CD4-positive, alpha-beta T cell treated with Interleukin-21 for 1 hour (primary cell): ENCODE measurements around the gene ADAMTS8.
"Not testable (repeated sequence)": the region's sequence is repeated elsewhere in the genome, so short reads cannot be mapped to it uniquely, and the experiment has no call there.

Experiments
- DNase-seq: peaks from one replicate; pipeline ENCODE4 v3.0.0-alpha.2; 2020

The ADAMTS8 gene

DNA sequence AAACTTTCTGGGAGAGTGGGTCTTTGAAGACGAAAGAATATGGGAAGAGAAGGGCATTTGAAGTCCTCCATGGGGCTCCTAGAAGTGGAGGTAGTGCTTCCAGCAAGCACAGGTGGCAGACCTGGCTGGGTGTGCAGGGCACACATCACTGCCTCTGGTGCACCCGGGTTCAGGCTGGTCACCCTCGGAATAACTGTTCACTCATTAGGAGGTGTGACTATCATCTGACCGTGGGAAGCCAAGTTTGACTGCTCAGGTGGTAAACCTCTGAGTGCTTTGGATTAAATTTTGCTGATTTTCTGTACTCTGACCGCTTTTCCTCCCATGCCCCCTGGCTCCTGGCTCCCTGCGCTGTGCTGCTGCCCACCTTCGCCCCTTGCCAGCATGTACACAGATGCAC lies 31.1 kb upstream of the ADAMTS8 start:
- no peak for DNase-seq

DNA sequence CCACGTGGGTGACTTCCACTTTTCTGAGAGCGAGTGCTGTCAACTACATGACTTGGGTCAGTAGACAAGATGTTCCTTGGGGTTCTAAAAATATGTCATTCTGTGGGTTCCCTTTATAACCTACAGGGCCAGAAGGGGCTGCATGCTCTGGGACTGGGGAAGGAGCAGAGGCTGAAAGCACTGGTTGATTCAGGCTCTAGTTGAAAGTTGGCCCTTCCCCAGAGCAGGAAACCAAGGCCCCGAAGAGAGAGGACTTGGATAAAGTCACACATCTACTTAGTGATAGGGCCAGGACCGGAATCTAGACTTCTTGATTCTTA lies 30.0 kb upstream of the ADAMTS8 start:
- no peak for DNase-seq

DNA sequence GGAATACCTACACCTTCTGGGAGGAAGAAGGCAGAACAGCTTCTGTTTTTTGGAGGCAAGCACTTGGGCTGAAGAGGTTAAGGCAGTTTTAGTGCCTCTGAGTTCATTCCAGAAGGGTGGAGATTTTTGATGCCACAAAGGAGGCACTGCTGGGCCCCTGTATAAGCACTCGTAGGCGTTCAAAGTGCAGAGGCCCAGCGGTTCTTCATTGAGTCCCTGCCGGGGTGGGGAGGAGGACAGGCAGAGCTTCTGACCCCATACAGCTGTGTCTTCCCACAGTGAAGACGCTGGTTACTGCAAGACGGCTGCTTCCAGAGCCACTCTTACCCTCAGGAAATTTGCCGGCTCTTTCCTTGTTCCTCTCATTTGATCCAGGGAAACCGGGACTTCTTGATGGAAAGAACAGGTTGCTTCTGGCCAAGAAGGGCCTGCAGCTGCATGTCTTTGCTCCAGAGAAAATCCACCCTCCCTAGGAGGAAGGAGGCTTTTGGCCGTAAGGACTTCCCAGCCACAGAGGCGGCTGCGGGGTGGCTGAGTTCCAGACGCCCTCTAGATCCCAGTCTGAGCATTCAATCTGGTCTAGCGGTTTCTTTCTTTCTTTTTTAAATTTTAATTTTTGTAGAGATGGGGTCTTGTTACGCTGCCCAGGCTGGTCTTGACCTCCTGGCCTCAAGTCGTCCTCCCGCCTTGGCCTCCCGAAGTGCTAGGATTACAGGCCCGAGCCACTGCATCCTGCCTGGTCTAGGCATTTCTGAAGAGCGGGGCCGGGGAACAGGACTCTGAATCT lies 29.4 kb upstream of the ADAMTS8 start:
- no peak for DNase-seq

DNA sequence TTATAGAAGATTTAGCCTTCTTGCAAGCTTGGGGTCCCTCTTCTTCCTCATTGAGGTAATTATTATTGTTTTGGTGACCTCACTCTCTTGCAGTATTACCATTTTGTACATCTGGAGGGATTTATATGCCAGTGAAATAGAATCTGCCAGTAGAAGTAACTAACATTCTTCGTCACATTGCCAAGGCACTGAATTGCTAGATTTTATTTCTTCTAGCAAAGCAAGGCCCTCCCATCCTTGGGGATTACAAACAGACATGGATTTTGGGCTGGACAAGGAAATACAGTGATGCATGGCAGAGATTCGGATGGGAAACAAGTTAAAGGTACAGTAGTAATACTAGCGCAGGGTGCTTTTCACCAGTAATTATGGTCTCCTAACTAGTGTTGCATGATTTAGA lies 27.9 kb upstream of the ADAMTS8 start:
- DNase-seq, result no peak

DNA sequence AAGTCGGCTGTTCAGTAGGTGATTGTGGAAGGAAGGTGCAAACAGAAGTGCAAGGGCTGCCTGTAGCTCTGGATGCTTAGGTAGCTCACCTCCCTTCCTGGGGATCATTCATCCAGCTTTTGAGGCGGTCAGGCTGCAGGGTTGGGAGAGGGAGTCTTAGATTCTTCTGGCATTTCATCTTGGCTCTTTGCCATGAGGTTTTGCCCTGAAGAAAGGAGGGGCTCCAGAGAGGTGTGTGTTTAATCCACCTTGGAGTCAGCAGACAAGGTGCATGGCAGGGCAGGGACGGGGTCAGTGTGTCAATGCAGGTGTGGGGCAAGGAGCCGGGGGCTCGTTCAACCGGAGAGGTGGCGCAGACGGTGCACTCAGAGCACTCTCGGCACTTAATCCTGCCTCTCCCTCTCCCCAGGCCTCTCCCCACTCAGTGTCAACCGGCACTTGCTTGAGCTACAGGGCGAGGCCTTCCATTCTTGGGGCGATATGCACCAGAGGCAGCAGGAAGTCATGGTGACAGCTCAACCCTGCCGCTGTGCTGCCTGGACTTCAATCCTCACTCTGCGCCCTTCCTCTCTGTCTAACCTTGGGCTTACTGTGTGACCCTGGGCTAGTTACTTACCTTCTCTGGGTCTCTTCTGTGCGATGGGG lies 27.2 kb upstream of the ADAMTS8 start:
- DNase-seq, result no peak

DNA sequence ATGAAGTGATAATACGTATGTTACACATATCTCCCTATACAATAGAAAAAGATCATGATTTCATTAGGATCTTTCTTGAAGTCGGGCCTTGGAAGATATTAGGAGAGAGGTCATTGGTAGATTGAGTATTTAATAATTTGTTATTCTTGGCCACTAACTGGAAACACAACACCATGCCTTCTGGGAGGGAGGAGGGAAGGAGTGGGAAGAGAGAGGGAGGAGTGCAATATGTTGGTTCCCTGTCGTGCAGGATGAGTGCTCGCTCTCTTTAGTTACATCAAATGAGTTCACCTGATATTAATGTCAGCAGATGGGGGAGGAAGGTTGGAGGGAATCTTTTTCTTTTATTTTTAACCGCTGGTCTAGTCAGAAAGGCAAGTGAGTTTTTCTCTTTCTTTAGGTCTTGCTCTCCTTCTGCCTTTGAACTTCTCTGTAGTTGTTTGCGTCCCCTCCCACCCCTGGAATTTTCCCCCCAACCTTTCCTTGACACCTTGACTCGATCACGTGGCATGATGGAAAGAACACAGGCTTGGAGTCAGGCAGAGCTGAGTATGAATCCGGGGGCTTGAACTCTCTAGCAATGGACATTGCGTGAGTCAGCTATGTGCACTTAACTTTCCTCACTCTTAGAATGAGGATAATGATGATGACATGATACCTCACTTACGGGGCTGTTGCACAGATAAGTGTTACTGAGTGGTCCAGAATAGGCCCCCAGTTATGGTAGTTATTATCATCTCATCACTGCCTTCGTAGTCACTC lies 26.3 kb upstream of the ADAMTS8 start:
- DNase-seq, result no peak

DNA sequence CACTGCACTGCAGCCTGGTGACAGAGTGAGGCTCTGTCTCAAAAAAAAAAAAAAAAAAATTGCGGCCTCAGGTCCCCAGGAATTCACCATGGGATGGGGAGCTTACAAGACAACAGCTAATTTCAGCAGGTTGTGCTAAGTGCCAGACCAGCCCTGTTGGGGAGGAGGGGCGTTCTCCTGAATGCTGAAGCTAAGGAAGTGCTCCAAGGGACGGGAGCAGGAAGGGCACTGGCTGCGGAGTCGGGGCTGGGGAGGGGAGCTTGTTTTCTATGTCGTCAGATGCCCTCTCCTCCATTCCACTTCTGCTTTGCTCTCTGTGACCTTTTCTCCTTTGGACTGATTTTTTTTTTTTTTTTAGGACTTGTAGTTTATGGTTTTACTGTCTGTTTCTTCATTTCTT lies 24.5 kb upstream of the ADAMTS8 start:
- no peak for DNase-seq

DNA sequence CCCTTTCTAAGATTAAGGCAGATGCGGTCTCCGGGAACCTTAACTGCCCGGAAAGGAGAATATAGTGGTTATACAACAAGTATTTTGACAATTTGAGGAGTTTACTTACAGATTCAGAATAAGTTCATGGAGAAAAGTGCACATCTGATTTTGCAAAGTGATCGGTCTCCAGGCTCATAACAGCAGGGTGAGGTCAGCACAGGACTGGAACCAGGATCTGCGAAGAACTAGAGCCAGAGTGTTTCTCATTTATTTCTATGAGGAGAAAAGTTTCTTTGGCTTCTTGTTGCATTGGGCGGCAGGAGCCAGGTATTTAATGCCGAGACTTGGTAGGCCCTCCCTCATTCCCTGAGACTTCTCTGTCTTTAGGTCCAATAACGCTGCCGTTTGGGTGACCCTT lies 23.8 kb upstream of the ADAMTS8 start:
- DNase-seq, result no peak

DNA sequence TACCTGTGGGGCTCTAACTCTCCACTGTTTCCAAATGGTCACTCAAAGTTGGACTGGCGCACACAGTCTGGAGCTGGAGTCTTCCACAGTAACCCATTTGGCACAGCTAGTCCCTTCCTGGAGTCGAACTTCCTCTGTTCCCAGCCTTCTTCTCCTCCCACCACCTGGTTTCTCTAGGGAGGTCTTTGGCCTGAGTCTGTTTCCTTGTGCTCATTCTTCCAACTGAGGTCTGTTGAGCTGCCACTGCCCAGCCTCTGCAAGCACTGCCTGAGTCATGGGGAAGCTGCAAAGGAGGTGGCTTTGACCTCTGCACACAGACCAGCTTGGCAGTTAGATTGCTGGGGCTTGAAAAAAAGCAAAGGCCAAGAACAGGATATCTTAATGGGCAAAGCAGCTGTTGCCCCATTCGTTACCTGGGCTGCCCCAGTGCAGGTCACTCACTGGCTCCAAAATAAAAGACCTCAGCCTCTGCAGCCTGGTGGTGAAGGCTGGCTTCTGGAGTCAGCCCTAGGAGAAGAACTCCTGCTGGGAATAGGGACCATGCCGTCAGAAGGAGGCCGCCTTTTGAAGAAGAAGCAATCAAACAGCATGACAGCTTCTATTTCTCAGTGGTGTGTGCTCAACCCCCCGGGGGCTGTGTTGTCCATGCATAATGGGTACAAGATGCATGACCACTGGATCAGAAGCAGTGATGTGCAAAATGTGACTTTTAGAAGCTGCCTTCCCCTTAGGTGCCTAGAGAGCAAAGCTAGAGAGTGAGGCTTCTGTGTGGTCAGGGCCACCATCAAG lies 23.0 kb upstream of the ADAMTS8 start:
- DNase-seq, result no peak

DNA sequence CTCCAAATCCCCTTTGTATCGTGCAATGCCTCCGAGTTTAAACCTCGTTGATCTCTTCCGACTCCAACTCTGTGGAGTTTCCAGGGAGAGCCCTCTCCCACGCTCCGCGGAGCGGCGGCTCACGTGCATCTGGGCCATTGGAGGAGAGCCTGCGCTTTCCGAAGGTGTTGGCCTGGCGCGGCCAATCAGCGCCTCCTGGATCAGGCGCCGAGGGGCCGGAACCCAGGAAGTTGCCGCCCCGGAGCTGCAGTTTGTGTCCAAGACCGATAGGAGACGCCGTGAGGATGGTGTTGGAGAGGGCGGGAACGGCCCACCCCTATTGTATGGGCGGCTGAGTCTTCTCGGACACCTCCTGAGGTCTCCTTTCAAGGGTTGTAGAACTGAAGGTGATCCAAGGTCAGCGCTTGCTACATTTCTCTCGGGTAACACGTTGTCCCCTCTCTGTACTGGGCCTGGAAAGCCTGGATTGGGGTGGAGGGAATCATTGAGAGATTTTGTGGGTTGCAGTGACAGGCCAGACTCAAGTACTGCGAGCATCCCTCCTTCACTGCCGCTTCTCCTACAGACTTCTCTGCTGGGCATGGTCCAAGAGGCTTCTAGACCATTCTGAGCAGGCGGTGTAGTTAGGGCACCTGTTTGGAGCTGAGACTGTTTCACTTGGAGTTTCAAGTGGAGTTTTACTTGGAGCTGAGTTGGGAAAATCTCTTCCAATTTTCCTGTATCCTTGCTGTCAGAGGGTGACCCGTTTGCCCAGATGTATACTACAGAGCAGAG lies 21.8 kb upstream of the ADAMTS8 start:
- DNase-seq, result no peak

DNA sequence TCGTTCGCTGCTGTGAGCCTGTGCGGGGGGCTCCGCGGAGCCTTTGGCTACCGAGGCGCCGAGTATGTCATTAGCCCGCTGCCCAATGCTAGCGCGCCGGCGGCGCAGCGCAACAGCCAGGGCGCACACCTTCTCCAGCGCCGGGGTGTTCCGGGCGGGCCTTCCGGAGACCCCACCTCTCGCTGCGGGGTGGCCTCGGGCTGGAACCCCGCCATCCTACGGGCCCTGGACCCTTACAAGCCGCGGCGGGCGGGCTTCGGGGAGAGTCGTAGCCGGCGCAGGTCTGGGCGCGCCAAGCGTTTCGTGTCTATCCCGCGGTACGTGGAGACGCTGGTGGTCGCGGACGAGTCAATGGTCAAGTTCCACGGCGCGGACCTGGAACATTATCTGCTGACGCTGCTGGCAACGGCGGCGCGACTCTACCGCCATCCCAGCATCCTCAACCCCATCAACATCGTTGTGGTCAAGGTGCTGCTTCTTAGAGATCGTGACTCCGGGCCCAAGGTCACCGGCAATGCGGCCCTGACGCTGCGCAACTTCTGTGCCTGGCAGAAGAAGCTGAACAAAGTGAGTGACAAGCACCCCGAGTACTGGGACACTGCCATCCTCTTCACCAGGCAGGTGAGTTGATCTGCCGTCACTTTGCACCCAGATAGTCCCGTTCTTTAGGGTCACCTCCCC lies 21.0 kb upstream of the ADAMTS8 start:
- DNase-seq, result no peak

DNA sequence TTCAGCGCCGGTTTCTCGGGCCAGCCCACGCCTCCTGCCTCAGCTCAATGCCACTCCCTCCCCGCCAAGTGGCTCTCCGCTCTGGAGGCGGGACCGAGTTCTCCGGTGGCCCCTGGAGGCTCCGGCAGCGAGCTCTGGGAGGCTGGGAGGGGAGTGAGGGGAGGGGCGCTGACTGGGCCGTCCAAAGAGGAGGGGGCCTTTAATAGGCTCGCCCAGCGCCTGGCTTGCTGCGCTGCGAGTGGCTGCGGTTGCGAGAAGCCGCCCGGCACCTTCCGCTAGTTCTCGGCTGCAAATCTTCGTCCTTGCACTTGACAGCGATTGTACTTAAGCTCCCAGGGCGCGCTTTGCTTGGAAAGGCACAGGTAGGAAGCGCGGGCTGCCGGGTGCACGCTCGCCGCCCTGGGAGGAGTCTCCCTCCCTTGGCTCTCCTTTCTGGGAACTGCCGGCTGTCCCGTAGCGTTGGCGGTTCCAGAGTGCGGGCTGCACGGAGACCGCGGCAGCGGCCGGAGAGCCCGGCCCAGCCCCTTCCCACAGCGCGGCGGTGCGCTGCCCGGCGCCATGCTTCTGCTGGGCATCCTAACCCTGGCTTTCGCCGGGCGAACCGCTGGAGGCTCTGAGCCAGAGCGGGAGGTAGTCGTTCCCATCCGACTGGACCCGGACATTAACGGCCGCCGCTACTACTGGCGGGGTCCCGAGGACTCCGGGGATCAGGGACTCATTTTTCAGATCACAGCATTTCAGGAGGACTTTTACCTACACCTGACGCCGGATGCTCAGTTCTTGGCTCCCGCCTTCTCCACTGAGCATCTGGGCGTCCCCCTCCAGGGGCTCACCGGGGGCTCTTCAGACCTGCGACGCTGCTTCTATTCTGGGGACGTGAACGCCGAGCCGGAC lies 20.3 kb upstream of the ADAMTS8 start, which contains the start of gene ADAMTS15:
Gene ADAMTS15, plus strand, starts transcription at position 230 of the 894 bp plus-strand sequence. Its CDS starts 329 bp downstream, at position 559.
- DNase-seq, result no peak

DNA sequence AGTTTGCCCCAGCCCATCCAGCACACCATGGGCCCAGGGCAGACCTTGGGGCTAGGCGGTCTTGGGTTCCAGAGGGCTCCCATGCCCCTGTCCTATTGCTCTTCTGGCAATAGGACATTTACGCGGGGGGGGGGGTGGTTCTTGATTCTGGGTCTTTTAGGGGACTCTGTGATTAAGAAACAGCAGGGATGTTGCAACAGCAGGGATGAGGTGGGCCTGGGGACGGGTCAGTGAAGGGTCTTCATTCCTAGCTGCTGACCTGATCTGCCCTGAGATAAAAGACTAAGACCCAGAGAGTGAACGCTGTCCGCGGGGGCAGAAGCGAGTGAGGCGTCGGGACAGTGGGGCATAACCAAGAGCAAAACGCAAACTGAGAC lies 19.6 kb upstream of the ADAMTS8 start:
- no peak for DNase-seq

DNA sequence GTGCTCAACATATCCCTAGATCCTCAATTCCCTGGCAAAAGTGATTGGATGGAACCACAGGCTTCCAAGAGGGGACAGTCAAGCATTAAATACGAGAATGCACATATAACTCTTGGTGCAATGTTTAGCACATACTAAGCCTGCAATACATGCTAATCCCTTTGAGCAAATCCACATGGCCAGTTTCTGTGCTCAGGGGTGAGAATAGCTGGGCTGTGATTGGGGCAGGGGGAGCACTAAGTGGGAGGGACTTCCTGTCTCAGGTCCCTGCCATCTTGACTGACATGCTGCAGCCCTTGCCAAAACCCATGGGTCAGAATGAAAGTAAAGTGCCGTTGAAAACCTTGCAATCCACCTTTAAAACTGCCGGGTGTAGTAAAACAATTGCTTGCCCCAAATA lies 17.4 kb upstream of the ADAMTS8 start:
- DNase-seq, result no peak

DNA sequence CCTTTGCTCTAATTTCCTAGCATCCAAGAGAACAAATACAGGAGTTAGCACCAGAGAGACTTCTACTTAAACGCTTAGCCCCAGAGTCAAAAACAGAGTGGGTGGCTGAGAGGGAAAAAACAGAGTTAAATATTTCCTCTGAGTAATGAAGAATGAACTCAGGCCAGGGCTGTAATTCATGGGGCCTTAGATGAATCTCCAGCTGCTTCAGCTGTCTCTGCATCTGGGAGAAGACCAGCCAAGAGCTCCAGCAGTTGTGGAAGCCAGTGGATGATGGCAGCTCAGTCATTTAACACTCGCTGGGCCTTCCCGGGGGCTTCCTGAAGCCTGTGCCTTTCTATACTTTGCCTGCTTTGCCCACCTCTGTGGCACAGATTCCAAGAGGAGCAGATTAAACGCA lies 14.3 kb upstream of the ADAMTS8 start:
- DNase-seq, result no peak

DNA sequence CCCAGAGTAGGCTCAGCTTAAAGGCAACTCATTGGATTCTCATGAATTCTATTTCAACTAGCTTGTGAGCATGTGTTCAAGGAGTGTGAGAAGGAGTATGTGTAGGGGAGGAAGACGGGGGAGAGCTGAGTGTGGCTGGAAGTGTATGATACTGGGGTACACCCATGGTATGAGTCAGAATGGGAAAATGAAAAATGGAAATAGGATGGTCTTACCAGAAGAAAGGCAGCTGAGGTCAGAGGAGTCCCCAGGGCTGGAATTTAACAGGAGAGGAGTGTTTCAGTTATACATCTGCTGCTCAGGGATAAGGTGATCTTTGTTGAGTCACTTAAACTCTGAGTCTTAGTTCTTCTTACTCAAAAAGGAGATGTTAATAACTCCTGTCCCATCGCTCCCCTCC lies 13.3 kb upstream of the ADAMTS8 start:
- DNase-seq, result no peak

DNA sequence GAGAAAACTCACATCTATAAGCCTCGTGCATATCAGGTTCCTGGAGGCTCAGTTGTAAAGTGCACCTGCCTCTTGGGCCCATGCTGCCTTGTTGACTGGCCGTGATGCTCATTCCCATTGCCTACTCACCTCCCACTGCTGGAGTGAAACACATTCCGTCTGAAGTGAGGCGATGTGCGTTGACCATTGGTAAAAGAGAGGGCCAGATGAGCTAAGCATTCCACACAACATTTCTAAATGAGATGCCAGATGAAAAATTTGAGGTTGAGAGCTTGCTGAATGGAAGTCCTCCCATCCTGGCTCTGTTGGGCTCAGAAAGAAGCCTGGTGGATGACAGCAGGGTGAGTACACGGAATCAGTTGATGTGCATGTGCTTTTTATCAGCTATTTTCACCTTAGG lies 11.5 kb upstream of the ADAMTS8 start:
- no peak for DNase-seq

DNA sequence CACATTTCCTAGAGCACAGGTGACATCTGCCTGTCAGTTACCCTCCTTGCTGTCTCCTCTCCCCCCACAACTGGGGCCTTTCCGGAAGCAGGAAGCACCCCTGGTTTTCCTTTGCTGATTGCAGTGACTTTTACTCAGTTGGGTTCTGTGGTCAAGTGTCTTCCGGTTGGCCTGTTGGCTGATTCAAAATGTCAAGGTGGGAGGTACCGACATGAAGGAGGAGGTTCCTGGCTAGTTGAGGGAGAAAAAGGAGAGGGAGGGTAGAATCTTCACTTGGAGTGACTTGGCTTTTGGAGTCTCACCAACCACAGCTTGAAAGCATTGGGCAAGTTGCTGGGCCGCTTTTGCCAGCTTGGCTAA lies 10.7 kb upstream of the ADAMTS8 start:
- DNase-seq, result peak; percentile 18

DNA sequence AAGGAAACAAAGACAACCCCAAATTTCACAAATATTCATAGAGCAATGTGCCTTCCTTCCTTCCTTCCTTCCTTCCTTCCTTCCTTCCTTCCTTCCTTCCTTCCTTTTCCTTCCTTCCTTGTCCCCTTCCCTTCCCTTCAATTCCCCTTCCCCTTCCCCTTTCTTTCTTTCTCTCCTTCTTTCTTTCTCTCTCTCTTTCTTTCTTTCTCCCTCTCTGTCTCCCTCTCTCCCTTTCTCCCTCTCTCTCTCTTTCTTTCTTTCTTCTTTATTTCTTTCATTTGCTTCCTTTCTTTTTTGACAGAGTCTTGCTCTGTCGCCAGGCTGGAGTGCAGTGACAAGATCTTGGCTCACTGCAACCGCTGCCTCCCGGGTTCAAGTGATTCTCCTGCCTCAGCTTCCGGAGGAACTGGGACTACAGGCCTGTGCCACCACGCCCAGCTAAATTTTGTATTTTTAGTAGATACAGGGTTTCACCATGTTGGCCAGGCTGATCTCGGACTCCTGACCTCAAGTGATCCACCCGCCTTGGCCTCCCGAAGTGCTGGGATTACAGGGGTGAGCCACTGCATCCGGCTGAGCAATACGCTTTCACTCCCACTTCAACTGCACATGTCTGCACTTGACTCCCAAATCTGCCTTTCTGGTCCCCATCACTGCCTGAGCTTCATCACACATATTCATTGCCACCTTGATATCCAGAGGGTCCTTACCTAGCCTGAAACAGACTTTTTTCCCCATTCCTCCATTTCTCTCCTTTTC lies 10.2 kb upstream of the ADAMTS8 start:
- DNase-seq, result not testable (repeated sequence)

DNA sequence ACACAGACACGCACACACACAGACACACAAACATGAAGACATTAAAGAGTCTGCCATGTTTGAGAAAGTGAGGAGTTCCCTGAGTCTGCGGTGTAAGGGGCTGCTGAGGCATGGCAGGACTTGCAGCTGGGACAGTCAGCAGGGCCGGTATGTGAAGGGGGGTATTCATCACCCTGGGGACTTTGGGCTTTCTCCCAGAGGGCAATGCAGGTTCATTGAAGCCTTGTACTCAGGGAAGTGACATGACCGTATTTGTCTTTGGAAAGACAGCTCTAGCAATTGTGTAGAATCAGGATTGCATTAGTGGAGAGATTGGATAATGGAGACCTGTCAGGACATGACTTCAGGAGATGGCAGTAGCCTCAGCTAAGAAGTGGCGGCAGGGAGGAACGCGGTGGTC lies 9.4 kb upstream of the ADAMTS8 start:
- no peak for DNase-seq
